ENCODE measurements around the gene MRPS30.

DNA sequence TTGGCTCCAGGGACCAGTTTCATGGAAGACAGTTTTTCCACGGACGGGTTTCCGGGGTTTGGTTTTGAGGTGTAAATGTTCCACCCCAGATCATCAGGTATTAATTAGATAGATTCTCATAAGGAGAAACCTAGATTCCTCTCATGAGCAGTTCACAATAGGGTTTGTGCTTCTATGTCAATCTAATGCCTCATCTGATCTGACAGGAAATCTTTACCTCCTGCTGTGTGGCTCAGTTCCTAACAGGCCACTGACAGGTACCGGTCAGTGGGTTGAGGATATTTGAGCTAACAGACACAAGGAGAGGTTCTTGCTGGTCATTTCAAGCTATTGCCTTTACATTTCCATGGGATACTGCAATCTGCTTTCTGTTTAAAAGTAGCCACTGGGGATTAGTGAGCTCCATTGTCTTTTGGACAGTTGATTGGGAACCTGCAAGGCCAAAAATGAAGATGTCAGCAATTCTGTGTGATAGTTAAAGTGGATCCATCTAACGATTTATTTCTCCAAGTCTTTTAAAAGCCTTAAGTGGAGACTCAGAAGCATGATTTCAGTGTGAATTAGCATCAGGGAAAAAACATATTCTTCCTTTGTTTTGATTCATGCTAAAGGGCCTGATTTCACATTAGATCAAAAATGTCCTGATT lies 38.6 kb downstream of the MRPS30 start:
- TF ChIP-seq SIN3A (IDR thresholded peaks at IDR 0.05; ENCODE audit: low read depth) (no peak), EZH2phosphoT487 (IDR thresholded peaks at IDR 0.05; ENCODE audit: borderline replicate concordance) (no peak), SP1 (IDR thresholded peaks at IDR 0.05; ENCODE audit: low read depth) (no peak)
- TF ChIP-seq, protein P1, sequence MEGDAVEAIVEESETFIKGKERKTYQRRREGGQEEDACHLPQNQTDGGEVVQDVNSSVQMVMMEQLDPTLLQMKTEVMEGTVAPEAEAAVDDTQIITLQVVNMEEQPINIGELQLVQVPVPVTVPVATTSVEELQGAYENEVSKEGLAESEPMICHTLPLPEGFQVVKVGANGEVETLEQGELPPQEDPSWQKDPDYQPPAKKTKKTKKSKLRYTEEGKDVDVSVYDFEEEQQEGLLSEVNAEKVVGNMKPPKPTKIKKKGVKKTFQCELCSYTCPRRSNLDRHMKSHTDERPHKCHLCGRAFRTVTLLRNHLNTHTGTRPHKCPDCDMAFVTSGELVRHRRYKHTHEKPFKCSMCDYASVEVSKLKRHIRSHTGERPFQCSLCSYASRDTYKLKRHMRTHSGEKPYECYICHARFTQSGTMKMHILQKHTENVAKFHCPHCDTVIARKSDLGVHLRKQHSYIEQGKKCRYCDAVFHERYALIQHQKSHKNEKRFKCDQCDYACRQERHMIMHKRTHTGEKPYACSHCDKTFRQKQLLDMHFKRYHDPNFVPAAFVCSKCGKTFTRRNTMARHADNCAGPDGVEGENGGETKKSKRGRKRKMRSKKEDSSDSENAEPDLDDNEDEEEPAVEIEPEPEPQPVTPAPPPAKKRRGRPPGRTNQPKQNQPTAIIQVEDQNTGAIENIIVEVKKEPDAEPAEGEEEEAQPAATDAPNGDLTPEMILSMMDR (IDR thresholded peaks at IDR 0.05 in 2 of 3, conservative IDR thresholded peaks at IDR 0.05 in 1 of 3; ENCODE audit: borderline replicate concordance in 1 of 3, insufficient read depth in 1 of 3, low read depth in 2 of 3, low read length in 2 of 3) = no peak
- TF ChIP-seq, protein P2, sequence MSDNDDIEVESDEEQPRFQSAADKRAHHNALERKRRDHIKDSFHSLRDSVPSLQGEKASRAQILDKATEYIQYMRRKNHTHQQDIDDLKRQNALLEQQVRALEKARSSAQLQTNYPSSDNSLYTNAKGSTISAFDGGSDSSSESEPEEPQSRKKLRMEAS (IDR thresholded peaks at IDR 0.05) = no peak

Data from HCT116 (cell line).